Left ventricle myocardium inferior (tissue), 1 donor: ENCODE results near the gene EDARADD. TPM values are rescaled to one million over a fixed set of nuclear protein-coding genes. Genes with fewer than 3 reads are reported as not detected.
"Not testable (repeated sequence)": the region's sequence is repeated elsewhere in the genome, so short reads cannot be mapped to it uniquely, and the experiment has no call there.

Experiments used
- DNase-seq: peaks from one replicate; pipeline ENCODE4 v3.0.0-alpha.2; 2020
- H3K27ac ChIP-seq: fragments of 200-600 bp; replicated peaks from 2 replicates; pipeline ENCODE4 v1.8.0; 2021
- H3K27me3 ChIP-seq: fragments of 200-600 bp; 2 replicates; pipeline ENCODE4 v1.8.0; 2021; ENCODE audit warnings: low read depth
- H3K36me3 ChIP-seq: fragments of 200-600 bp; 2 replicates; pipeline ENCODE4 v1.8.0; 2021
- H3K4me1 ChIP-seq: fragments of 200-600 bp; 2 replicates; pipeline ENCODE4 v1.8.0; 2021
- H3K4me3 ChIP-seq: fragments of 200-600 bp; 2 replicates; pipeline ENCODE4 v1.8.0; 2021; ENCODE audit warnings: mild to moderate bottlenecking, moderate library complexity
- H3K9me3 ChIP-seq: fragments of 200-600 bp; replicated peaks from 2 replicates; pipeline ENCODE4 v1.8.0; 2021
- CTCF ChIP-seq: fragments of 200-600 bp; IDR thresholded peaks from 2 replicates; pipeline ENCODE4 v1.8.0; 2021; ENCODE audit warnings: antibody characterized with exemption, mild to moderate bottlenecking, borderline replicate concordance
- intact Hi-C: fragments of 100-400 bp; cut with micrococcal nuclease; formaldehyde crosslinking; loops from one replicate; pipeline ENCODE4 v1.11.0; 2022
- total RNA-seq: library from RNA; stranded (reverse); fragmentation: NEBNext Ultra II Directional; extraction: Animal tissue kit (Norgen Biotek cat#: 25700); gene quantifications from one replicate; pipeline ENCODE4 v1.2.1, GENCODE V29; 2021
- donor health status: DM: no; HTN: yes; CAD: no; lungs with severe emphysema.

EDARADD gene
- total RNA-seq, 1 donor from 2014 or later = 1.4 TPM

GRCh38 chr1:236457775-236458174, 63.7 kb downstream of the EDARADD start:
- intact Hi-C loops = no loop called here
- Histone ChIP-seq H3K27me3 (no peaks in the 10 kb centered on the region), H3K4me1 (no peaks in the 10 kb centered on the region), H3K36me3 (no peaks in the 10 kb centered on the region), H3K9me3 (no peaks in the 10 kb centered on the region), H3K27ac (no peak overlapping the region), H3K4me3 (no peak overlapping the region)
- no peak for DNase-seq
- no peak for TF ChIP-seq CTCF

- no peak for DNase-seq
- Histone ChIP-seq H3K9me3 (no peaks in the 10 kb centered on the region), H3K36me3 (no peaks in the 10 kb centered on the region), H3K27me3 (no peaks in the 10 kb centered on the region), H3K4me3 (no peak overlapping the region), H3K4me1 (no peaks in the 10 kb centered on the region), H3K27ac (no peak overlapping the region)
- intact Hi-C loops = no loop called here
- TF ChIP-seq CTCF = no peak
These were observed 64.9 kb downstream of the EDARADD start for GRCh38 chr1:236458996-236459395.

- DNase-seq = no peak
- H3K27me3 ChIP-seq = peaks cover 7% of the 10 kb centered on the region
- no peak overlapping the region for H3K27ac ChIP-seq
- no peaks in the 10 kb centered on the region for H3K36me3 ChIP-seq
- intact Hi-C loops = no loop called here
- H3K4me1 ChIP-seq = no peaks in the 10 kb centered on the region
- no peaks in the 10 kb centered on the region for H3K9me3 ChIP-seq
- TF ChIP-seq CTCF = no peak
- no peak overlapping the region for H3K4me3 ChIP-seq
These were observed 66.0 kb downstream of the EDARADD start for GRCh38 chr1:236460103-236460502.

- H3K27ac ChIP-seq, H3K36me3 ChIP-seq, H3K4me3 ChIP-seq, DNase-seq, H3K9me3 ChIP-seq, H3K27me3 ChIP-seq, H3K4me1 ChIP-seq, intact Hi-C loops: not testable (repeated sequence)
These were observed 70.1 kb downstream of the EDARADD start for GRCh38 chr1:236464197-236464596.

- Histone ChIP-seq H3K36me3 (no peaks in the 10 kb centered on the region), H3K9me3 (no peaks in the 10 kb centered on the region), H3K27me3 (peaks cover 7% of the 10 kb centered on the region), H3K4me3 (no peak overlapping the region), H3K27ac (no peak overlapping the region), H3K4me1 (no peaks in the 10 kb centered on the region)
- intact Hi-C loops = no loop called here
- DNase-seq = no peak
- TF ChIP-seq CTCF = no peak
These were observed 71.3 kb downstream of the EDARADD start for GRCh38 chr1:236465231-236465958.

- intact Hi-C loops = no loop called here
- DNase-seq = no peak
- no peak overlapping the region for H3K27ac ChIP-seq
- TF ChIP-seq CTCF = no peak
- H3K4me1 ChIP-seq = no peaks in the 10 kb centered on the region
- H3K9me3 ChIP-seq = no peaks in the 10 kb centered on the region
- peaks cover 7% of the 10 kb centered on the region for H3K27me3 ChIP-seq
- H3K36me3 ChIP-seq = no peaks in the 10 kb centered on the region
- H3K4me3 ChIP-seq = no peak overlapping the region
These were observed 71.8 kb downstream of the EDARADD start for GRCh38 chr1:236465959-236466303.
